Measurements from ENCODE around the gene NADK2.

The NADK2 gene

GRCh38 chr5:36246036-36246800 lies 4.5 kb upstream of the NADK2 start:
- DNase-seq, result no peak

DNA sequence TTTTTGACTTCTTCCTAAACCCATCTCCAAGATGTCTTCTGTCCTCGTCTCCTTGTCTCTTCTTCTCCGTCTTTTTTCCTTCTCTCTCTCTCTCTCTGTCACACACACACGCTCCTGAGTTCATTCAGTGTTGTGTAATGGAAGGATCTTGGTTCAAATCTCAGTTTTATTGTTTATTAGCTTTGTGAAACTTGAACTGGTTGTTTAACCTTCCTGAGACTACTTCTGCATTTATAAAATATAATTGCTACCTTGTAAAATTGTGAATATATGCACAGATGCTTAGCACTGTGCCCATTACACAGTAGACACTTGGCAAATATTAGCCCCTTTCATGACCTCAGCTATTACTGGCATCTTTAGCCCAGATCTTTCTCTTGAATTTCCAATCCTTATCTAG lies 2.4 kb upstream of the NADK2 start:
- no peak for DNase-seq

GRCh38 chr5:36243653-36244052 lies 1.9 kb upstream of the NADK2 start:
- no peak for DNase-seq

- DNase-seq, result no peak
Observed at GRCh38 chr5:36242534-36243485, 1.1 kb upstream of the NADK2 start.

DNA sequence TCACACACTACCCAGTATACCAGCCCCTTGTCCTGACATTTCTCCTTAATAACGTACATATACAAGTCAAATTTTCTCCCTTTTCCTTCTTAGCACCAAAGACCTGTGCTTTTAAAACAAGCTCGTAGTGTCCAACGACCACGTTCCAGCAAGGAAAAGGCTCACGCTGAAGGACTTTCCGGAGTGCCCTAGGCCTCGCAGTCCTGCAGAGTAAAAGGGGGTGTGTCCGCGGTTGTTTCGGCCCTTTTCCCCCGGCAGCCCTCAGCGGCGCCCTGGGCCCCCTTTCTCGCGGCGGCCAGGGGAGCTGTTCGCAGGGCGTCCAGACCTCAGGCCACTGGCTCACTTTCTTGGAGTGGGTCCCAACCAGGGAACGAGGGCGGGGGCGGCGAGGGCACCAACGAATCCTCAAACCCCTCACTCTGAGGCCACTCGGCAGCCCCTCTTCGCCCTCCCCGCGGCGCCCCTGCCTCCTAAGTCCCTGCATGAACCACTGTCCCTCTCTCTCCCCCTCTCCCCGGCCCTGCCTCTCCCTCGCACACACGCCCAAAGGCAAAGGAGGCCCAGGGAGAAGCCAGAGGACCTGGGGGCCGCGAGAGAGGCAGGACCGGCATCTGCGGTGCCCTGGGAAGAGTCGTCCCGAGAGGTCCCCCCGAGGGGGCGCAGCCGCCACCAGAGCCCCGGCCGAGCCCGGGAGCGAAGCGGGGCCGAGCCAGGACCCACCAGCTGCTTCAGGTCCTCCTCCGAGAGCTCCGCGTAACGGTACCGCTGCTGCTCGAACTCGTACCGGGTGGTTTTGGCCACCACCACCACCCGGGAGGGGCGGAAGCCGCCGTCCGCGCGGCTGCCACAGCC lies 720 bp downstream of the NADK2 start:
- peak; percentile 21 to 24 for DNase-seq

DNA sequence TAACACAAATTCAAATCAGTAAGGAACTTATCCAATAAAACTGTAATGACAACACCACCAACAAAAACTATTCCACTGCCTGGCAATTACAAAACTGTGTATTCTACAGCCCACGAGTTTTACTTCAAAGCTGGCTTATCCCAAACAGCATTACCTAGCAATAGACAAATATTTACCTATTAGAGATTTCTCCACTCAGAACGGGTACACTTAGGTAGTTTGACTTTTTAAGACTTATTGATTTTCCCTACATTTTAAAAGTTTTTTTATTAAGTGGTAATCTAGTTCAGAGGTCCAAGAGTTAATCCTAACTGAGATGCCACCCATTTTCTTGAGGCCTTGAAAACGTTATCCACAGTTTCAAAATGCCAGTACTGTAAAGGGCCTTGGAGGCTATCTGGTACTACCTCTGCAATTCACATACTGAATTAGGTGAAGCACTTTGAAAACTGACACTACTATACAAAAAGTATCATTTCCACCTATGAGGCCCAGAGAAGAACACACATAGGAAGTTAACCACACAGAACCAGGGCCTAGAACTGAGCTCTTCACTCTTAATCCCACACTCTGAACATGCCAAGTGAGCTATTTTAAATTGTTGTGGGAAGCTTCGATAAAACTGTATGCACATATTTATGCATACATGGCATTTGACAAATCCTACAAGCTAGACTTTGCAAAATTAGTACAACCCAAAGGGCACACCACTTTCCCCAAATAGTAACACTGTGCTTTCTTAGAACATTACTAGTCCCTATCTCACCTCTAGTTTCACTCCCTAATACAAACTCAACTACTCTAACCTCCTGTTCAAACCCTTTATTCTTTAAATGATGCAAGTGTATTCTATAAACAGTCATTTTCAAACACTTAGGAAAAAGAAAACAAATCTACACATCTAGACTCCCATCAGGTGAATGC lies 2.1 kb downstream of the NADK2 start:
- DNase-seq, result no peak

DNA sequence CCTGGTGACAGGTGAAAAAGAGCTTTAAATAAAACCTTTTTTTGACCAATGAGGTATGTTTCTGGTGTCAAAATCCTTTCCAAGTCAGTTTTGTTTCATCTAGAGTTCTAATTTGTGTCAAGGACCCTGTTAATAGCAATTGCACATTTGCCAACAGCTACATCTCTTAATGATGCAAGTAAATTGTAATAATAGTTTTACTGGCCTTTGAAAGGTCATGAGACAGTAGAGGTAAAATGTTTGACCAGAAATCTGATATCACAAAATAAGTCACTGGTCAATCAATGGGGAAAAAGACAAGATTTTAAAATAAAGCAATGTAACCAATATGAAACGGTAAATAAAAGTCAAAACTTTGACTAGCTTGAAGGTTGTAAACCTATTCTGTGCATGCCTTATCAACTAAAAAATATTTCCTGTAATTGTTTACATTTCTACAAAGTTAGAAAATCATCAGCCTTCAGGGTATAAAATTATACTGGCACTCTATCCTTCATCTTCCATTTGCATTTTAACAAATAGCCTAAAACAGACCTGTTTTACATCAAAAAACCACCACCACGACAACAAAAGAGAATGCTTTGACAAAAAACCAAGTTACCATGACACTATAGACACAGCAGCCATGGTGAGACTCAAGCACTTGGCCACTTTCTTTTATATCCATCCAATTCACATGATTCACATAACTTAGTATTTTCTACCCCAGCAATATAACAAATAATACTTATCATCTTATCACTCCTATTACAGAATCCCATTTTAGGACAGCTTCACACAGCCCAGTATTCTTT lies 3.0 kb downstream of the NADK2 start:
- DNase-seq, result no peak

- DNase-seq, result no peak
Observed at GRCh38 chr5:36237751-36238150, 4.0 kb downstream of the NADK2 start.

- DNase-seq, result no peak
Observed at GRCh38 chr5:36236801-36237200, 4.9 kb downstream of the NADK2 start.

DNA sequence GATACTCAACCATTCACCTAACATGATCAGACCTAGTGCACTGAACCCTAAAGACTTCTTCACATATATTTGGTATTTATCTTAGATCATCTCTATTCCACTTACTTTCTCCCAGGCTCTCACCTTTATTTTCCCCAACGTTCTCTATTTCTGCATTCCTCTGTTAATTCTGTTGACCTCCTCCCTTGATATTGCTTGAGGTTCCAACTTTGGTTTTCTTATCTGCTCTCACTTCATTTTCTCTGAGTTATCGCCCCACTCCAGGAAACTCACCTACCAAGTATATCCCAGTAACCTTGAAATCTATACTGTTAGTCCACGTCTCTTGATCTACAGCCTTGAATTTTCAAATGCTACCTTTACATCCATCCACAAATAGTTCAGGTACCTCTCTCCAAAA lies 9.2 kb downstream of the NADK2 start:
- no peak for DNase-seq

DNA sequence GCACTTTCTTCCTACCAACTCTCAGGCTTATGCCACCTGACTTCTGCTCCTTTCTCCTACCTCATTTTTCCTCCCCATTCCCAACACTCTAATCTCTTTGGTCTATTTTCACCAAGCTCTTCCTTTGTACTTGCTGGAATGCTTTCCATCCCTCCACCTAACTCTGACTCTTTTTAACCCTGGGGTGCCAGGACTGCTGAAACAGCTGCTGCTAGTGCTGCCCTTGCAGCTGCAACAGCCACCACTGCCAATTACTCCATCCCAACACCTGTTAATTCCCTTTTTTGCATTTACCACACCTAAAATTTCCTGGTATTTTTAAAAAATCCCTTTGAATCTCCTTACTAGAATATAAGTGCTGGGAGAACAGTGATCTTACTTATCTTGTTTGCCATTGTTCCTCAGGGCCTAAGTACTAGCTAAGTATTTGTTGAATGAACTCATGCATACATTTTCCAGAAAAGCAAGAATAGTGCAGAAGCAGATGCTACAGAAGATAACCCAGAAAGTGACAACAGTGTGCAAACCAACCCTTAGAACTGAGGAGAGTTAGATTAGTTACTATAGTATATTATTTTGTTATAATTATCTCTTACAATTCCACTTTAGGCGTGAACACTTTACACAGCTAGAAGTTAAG lies 11.5 kb downstream of the NADK2 start:
- no peak for DNase-seq

DNA sequence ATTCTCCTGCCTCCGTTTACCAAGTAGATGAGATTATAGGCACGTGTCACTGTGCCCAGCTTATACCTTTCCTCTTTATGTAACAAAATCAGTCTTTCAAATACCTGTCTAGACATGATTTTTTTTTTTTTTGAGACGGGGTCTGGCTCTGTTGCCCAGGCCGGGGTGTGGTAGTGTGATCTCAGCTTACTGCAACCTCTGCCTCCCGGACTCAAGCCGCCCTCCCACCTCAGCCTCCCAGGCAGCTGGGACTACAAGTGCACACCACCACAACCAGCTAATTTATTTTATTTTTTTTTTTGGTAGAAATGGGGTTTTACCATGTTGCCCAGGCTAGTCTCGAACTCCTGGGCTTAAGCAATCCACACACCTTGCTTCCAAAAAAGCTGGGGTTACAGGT lies 13.2 kb downstream of the NADK2 start:
- DNase-seq, result no peak

DNA sequence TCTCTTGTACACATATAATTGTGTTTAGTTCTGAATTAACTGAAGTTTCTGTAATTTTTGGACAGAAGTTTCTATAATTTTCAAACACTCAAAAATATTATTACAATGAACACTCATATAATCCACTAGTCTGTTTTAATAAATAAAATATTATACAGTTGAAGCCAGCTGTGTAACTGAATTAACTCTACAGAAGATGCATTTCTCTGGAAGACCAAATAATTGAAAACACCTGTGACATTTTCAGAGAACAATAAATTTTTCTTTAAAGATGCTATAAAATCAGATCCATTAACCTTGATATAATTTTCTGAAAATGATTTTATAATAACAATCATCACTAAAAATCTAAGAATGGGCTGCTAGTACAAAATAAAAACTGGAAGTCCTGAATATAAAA lies 14.7 kb downstream of the NADK2 start:
- DNase-seq, result no peak

- no peak for DNase-seq
Observed at GRCh38 chr5:36222620-36223019, 19.1 kb downstream of the NADK2 start.

- no peak for DNase-seq
Observed at GRCh38 chr5:36217988-36218387, 23.7 kb downstream of the NADK2 start.

DNA sequence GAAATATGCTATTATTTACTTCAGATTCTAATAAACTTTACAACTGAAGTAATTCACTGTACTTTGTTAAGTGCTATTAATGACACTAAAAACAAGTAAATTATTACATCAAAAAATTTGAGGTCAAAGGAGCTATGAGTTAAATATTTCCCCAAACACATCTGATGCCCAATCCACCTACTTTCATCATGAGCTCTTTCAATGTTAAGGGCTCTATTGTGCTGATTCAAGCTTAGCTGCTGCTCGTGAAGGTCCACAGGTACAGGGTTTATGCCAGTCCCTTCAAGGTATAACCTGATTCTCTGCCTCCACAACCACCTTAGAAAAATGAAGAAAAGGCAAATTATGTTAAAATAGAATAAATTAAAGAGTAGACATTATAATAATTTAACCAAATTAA lies 24.2 kb downstream of the NADK2 start:
- DNase-seq, result no peak

DNA sequence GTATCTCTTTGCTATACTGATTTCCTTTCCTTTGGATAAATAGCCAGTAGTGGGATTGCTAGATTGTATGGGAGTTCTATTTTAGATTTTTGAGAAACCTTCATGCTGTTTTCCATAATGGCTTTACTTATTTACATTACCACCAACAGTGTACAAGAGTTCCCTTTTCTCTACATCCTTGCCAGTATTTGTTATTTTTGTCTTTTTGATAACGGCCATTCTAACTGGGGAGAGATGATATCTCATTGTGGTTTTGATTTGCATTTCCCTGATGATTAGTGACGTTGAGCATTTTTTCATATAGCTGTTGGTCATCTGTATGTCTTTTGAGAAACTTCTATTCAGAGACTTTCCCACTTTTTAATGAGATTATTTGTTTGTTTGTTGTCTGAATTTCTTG lies 25.8 kb downstream of the NADK2 start:
- DNase-seq, result no peak

GRCh38 chr5:36214436-36214835 lies 27.3 kb downstream of the NADK2 start:
- DNase-seq, result no peak

DNA sequence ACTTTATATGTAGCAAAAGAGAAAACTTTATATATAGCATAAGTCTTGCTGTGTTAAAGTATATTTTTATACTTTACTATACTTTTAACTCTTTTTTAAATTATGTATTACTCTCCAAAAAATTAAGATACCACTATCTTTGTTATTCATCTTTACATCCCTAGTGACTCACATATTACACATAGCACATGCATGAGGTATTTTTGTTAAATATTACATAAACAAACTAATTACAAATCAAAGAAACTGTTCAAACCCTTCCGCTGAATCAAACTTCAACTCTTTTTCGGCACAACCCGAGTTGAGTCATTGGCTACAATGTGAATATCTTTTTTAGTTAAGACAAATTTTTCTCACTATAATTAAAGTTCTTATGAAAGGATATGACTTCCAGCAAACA lies 32.1 kb downstream of the NADK2 start:
- DNase-seq, result no peak

- DNase-seq, result no peak
Observed at GRCh38 chr5:36208786-36209185, 32.9 kb downstream of the NADK2 start.

GRCh38 chr5:36206913-36207312 lies 34.8 kb downstream of the NADK2 start:
- no peak for DNase-seq
